HEK293 (cell line): ENCODE measurements around the gene SH3RF3.

Source experiments
- CTCF ChIA-PET: fragments of 350-600 bp; formaldehyde crosslinking; extraction: SDS; loops from one replicate; lab custom pipeline; 2021; ENCODE audit warnings: antibody characterized with exemption; lab: Yijun Ruan, JAX
- POLR2A ChIA-PET: fragments of 300-600 bp; formaldehyde crosslinking; extraction: SDS; loops from one replicate; lab custom pipeline; 2020; ENCODE audit warnings: antibody characterized with exemption, inconsistent platforms; lab: Yijun Ruan, JAX
- H3K27ac ChIP-seq: fragments of 200-500 bp; sonication (Bioruptor generic); 2 replicates; pipeline ENCODE4 v1.5.1; 2014; ENCODE audit warnings: low read depth, low read length, control low read depth, inconsistent platforms; ENCODE audit errors: extremely low read depth
- H3K36me3 ChIP-seq, 2 experiments: fragments of 200-500 bp in 1 of 2; sonication (Bioruptor generic) in 1 of 2; 1 replicate in 1 of 2; 2 replicates in 1 of 2; pipeline ENCODE4 v1.5.1; 2014 to 2017; ENCODE audit warnings: inconsistent platforms in 2 of 2, low read length in 2 of 2; ENCODE audit not compliant: control insufficient read depth in 2 of 2, insufficient read depth in 1 of 2
- H3K4me1 ChIP-seq: fragments of 200-500 bp; sonication (Bioruptor generic); 2 replicates; pipeline ENCODE4 v1.5.1; 2014; ENCODE audit warnings: mild to moderate bottlenecking, low read length, inconsistent platforms; ENCODE audit not compliant: control insufficient read depth, insufficient read depth
- H3K4me3 ChIP-seq: 2 replicates; pipeline ENCODE4 v1.5.1; 2011; ENCODE audit warnings: low read depth, mild to moderate bottlenecking, control low read depth, low read length, moderate library complexity
- H3K9me3 ChIP-seq: fragments of 200-500 bp; sonication (Bioruptor generic); 2 replicates; pipeline ENCODE4 v1.5.1; 2014; ENCODE audit warnings: low read depth, low read length, inconsistent platforms; ENCODE audit not compliant: control insufficient read depth, insufficient read depth
- KLF10 ChIP-seq: fragments of 450-650 bp; IDR thresholded peaks from 2 replicates; pipeline ENCODE4 v1.5.1; 2018; ENCODE audit warnings: missing biosample characterization, mild to moderate bottlenecking, missing genetic modification characterization
- KLF7 ChIP-seq: fragments of 450-650 bp; formaldehyde crosslinking; IDR thresholded peaks from 2 replicates; pipeline ENCODE4 v1.5.1; 2016; ENCODE audit warnings: missing biosample characterization, missing genetic modification characterization, borderline replicate concordance
- KLF8 ChIP-seq: fragments of 450-650 bp; formaldehyde crosslinking; IDR thresholded peaks from 2 replicates; pipeline ENCODE4 v1.5.1; 2016; ENCODE audit warnings: missing biosample characterization, missing genetic modification characterization
- PRDM2 ChIP-seq: fragments of 450-650 bp; formaldehyde crosslinking; IDR thresholded peaks from 2 replicates; pipeline ENCODE4 v1.5.1; 2016; ENCODE audit warnings: missing biosample characterization, missing genetic modification characterization, borderline replicate concordance
- ZBTB7A ChIP-seq: fragments of 450-650 bp; formaldehyde crosslinking; IDR thresholded peaks from 2 replicates; pipeline ENCODE4 v1.5.1; 2016; ENCODE audit warnings: low read depth, missing biosample characterization, missing genetic modification characterization
- ZFP69B ChIP-seq: fragments of 450-650 bp; formaldehyde crosslinking; IDR thresholded peaks from 2 replicates; pipeline ENCODE4 v1.5.1; 2016; ENCODE audit warnings: missing biosample characterization, missing genetic modification characterization
- ZNF10 ChIP-seq: fragments of 450-650 bp; formaldehyde crosslinking; IDR thresholded peaks from 2 replicates; pipeline ENCODE4 v1.5.1; 2017; ENCODE audit warnings: missing biosample characterization, missing genetic modification characterization
- ZNF223 ChIP-seq: fragments of 450-650 bp; formaldehyde crosslinking; IDR thresholded peaks from 2 replicates; pipeline ENCODE4 v1.5.1; 2016; ENCODE audit warnings: missing biosample characterization, missing genetic modification characterization
- ZNF266 ChIP-seq: fragments of 450-650 bp; formaldehyde crosslinking; IDR thresholded peaks from 2 replicates; pipeline ENCODE4 v1.5.1; 2016; ENCODE audit warnings: missing biosample characterization, missing genetic modification characterization, low read depth
- ZNF350 ChIP-seq: fragments of 450-650 bp; formaldehyde crosslinking; IDR thresholded peaks from 2 replicates; pipeline ENCODE4 v1.5.0; 2017; ENCODE audit warnings: missing biosample characterization, mild to moderate bottlenecking, missing genetic modification characterization
- ZNF398 ChIP-seq: fragments of 450-650 bp; formaldehyde crosslinking; IDR thresholded peaks from 2 replicates; pipeline ENCODE4 v1.5.1; 2017; ENCODE audit warnings: missing biosample characterization, missing genetic modification characterization
- ZNF48 ChIP-seq: fragments of 450-650 bp; formaldehyde crosslinking; IDR thresholded peaks from 2 replicates; pipeline ENCODE4 v1.5.1; 2016; ENCODE audit warnings: missing biosample characterization, missing genetic modification characterization
- ZNF510 ChIP-seq: fragments of 450-650 bp; formaldehyde crosslinking; IDR thresholded peaks from 2 replicates; pipeline ENCODE4 v1.5.1; 2018; ENCODE audit warnings: mild to moderate bottlenecking, missing genetic modification characterization, missing biosample characterization; ENCODE audit not compliant: insufficient replicate concordance
- ZNF549 ChIP-seq: fragments of 450-650 bp; IDR thresholded peaks from 2 replicates; pipeline ENCODE4 v1.5.1; 2018; ENCODE audit warnings: missing biosample characterization, missing genetic modification characterization, mild to moderate bottlenecking, inconsistent platforms, moderate library complexity
- ZNF555 ChIP-seq: fragments of 450-650 bp; formaldehyde crosslinking; conservative IDR thresholded peaks from 2 replicates; pipeline ENCODE4 v1.5.1; 2017; ENCODE audit warnings: missing biosample characterization, mild to moderate bottlenecking, missing genetic modification characterization, inconsistent platforms
- ZNF558 ChIP-seq: fragments of 450-650 bp; formaldehyde crosslinking; IDR thresholded peaks from 2 replicates; pipeline ENCODE4 v1.5.1; 2016; ENCODE audit warnings: missing biosample characterization, missing genetic modification characterization
- ZNF600 ChIP-seq: fragments of 450-650 bp; formaldehyde crosslinking; IDR thresholded peaks from 2 replicates; pipeline ENCODE4 v1.5.1; 2016; ENCODE audit warnings: missing biosample characterization, missing genetic modification characterization
- ZNF626 ChIP-seq: fragments of 450-650 bp; sonication (Bioruptor Pico); formaldehyde crosslinking; IDR thresholded peaks from 2 replicates; pipeline ENCODE4 v1.5.1; 2018; ENCODE audit warnings: missing biosample characterization, missing genetic modification characterization, inconsistent platforms
- ZNF747 ChIP-seq: fragments of 450-650 bp; formaldehyde crosslinking; IDR thresholded peaks from 2 replicates; pipeline ENCODE4 v1.5.1; 2016; ENCODE audit warnings: missing biosample characterization, missing genetic modification characterization
- ZNF777 ChIP-seq: fragments of 450-650 bp; formaldehyde crosslinking; IDR thresholded peaks from 2 replicates; pipeline ENCODE4 v1.5.1; 2017; ENCODE audit warnings: missing biosample characterization, missing genetic modification characterization, borderline replicate concordance
- ZNF830 ChIP-seq: fragments of 450-650 bp; IDR thresholded peaks from 2 replicates; pipeline ENCODE4 v1.5.0; 2018; ENCODE audit warnings: missing biosample characterization, missing genetic modification characterization, low read depth, mild to moderate bottlenecking, moderate library complexity
- ZSCAN16 ChIP-seq: fragments of 450-650 bp; formaldehyde crosslinking; IDR thresholded peaks from 2 replicates; pipeline ENCODE4 v1.5.1; 2016; ENCODE audit warnings: missing biosample characterization, missing genetic modification characterization
- ZSCAN30 ChIP-seq: fragments of 450-650 bp; IDR thresholded peaks from 2 replicates; pipeline ENCODE4 v1.5.1; 2018; ENCODE audit warnings: missing biosample characterization, mild to moderate bottlenecking, missing genetic modification characterization, moderate library complexity

SH3RF3 gene

GRCh38 chr2:109417701-109418335 lies 288.8 kb downstream of the SH3RF3 start:
- no peaks in the 10 kb centered on the region for H3K4me1 ChIP-seq
- TF ChIP-seq ZBTB7A (tag by site-specific recombination) (no peak), KLF10 (tag by site-specific recombination) (no peak), ZNF747 (tag by site-specific recombination) (no peak), ZNF549 (tag by site-specific recombination) (no peak), PRDM2 (tag by site-specific recombination) (no peak), ZSCAN16 (tag by site-specific recombination) (no peak), ZNF558 (no peak), ZNF223 (tag by site-specific recombination) (no peak), ZNF510 (tag by site-specific recombination) (no peak), ZNF600 (no peak)
- no peak overlapping the region for H3K27ac ChIP-seq
- CTCF ChIA-PET: no interaction called here
- H3K4me3 ChIP-seq: no peak overlapping the region
- H3K9me3 ChIP-seq: no peaks in the 10 kb centered on the region
- POLR2A ChIA-PET: no interaction called here
- H3K36me3 ChIP-seq: peaks cover 0 to 11% of the 10 kb centered on the region in 2 experiments; a peak in 1 of 3 replicates

- Histone ChIP-seq H3K36me3 (peaks cover 0 to 12% of the 10 kb centered on the region in 2 experiments; a peak in 1 of 3 replicates), H3K27ac (no peak overlapping the region), H3K4me3 (no peak overlapping the region), H3K4me1 (no peaks in the 10 kb centered on the region), H3K9me3 (no peaks in the 10 kb centered on the region)
- CTCF ChIA-PET: interaction anchor here (0.5 kb wide), 1 partner anchor 406 kb away, joined by 3 read pairs; no protein-coding TSS in a partner anchor
- no peak for TF ChIP-seq ZNF350
- no peak for TF ChIP-seq ZNF266 (tag by site-specific recombination)
- no peak for TF ChIP-seq ZNF510 (tag by site-specific recombination)
- POLR2A ChIA-PET: no interaction called here
Observed at GRCh38 chr2:109418716-109419115, 289.7 kb downstream of the SH3RF3 start.

- no peak overlapping the region for H3K4me3 ChIP-seq
- no peak overlapping the region for H3K27ac ChIP-seq
- no peaks in the 10 kb centered on the region for H3K9me3 ChIP-seq
- no peaks in the 10 kb centered on the region for H3K4me1 ChIP-seq
- peaks cover 0 to 12% of the 10 kb centered on the region in 2 experiments; a peak in 1 of 3 replicates for H3K36me3 ChIP-seq
- POLR2A ChIA-PET: no interaction called here
- TF ChIP-seq KLF7 (tag by site-specific recombination): no peak
- no peak for TF ChIP-seq ZNF555
- no peak for TF ChIP-seq ZNF830 (tag by site-specific recombination)
- TF ChIP-seq ZSCAN30 (tag by site-specific recombination): no peak
- TF ChIP-seq ZNF10 (tag by site-specific recombination): no peak
- no peak for TF ChIP-seq ZNF48 (tag by site-specific recombination)
- no peak for TF ChIP-seq KLF8 (tag by site-specific recombination)
- no peak for TF ChIP-seq ZNF398 (tag by site-specific recombination)
- no peak for TF ChIP-seq ZFP69B (tag by site-specific recombination)
- TF ChIP-seq ZNF777 (tag by site-specific recombination): no peak
- no peak for TF ChIP-seq ZNF626 (tag by site-specific recombination)
- no peak for TF ChIP-seq ZNF600
- CTCF ChIA-PET: interaction anchor here (0.5 kb wide), 1 partner anchor 406 kb away, joined by 3 read pairs; no protein-coding TSS in a partner anchor
Observed at GRCh38 chr2:109419171-109419756, 290.3 kb downstream of the SH3RF3 start.
